GM23338 (cell line): ENCODE data around the gene SLC6A18. TPM values are rescaled to one million over a fixed set of nuclear protein-coding genes. Genes with fewer than 3 reads are reported as not detected.

Source experiments
- EZH2 ChIP-seq: fragments of 200-600 bp; sonication (generic); IDR thresholded peaks from one replicate; pipeline ENCODE4 v1.8.0; 2017; ENCODE audit warnings: antibody characterized with exemption, mild to moderate bottlenecking, low read depth; ENCODE audit not compliant: unreplicated experiment
- EZH2phosphoT487 ChIP-seq: fragments of 200-600 bp; sonication (generic); IDR thresholded peaks from one replicate; pipeline ENCODE4 v1.8.1; 2018; ENCODE audit warnings: antibody characterized with exemption; ENCODE audit not compliant: unreplicated experiment
- JUNB ChIP-seq: IDR thresholded peaks from one replicate; pipeline ENCODE4 v1.6.1; 2016; ENCODE audit warnings: antibody characterized with exemption; ENCODE audit not compliant: unreplicated experiment
- STAT1 ChIP-seq: IDR thresholded peaks from one replicate; pipeline ENCODE4 v1.6.1; 2016; ENCODE audit warnings: antibody characterized with exemption; ENCODE audit not compliant: unreplicated experiment
- ZNF331 ChIP-seq: fragments of 250-450 bp; sonication (Bioruptor Pico); IDR thresholded peaks from 2 replicates; pipeline ENCODE4 v1.5.0; 2020; ENCODE audit warnings: low read depth, mild to moderate bottlenecking, moderate library complexity
- polyA plus RNA-seq: library from polyadenylated mRNA; unstranded; fragments of >200 nt; fragmentation: Nextera tagmentation; extraction: Ambion mirVana; gene quantifications from 2 replicates; pipeline ENCODE4 v1.2.1, GENCODE V29; 2016
- total RNA-seq: library from RNA; depleted of rRNA; stranded (reverse); fragments of >200 nt; shearing (Covaris generic); gene quantifications from 2 replicates; pipeline ENCODE4 v1.2.3, GENCODE V29; 2014
- TF ChIP-seq, protein P1 (sequence below): fragments of 250-450 bp; sonication (Bioruptor Pico); IDR thresholded peaks from 2 replicates; pipeline ENCODE4 v1.5.0; 2020; ENCODE audit warnings: mild to moderate bottlenecking, moderate library complexity
- TF ChIP-seq, protein P2 (sequence below): IDR thresholded peaks from 2 replicates; pipeline ENCODE4 v1.6.1; 2016; ENCODE audit warnings: antibody characterized with exemption
- TF ChIP-seq, protein P3 (sequence below), 2 experiments: fragments of 200-600 bp in 1 of 2; sonication (generic) in 1 of 2; conservative IDR thresholded peaks; 2 replicates each; pipeline versions ENCODE4 v1.5.1 to v1.6.1; 2016 to 2017; ENCODE audit warnings: antibody characterized with exemption in 2 of 2, low read depth in 2 of 2, mild to moderate bottlenecking in 2 of 2, moderate library complexity in 1 of 2

SLC6A18 gene
- total and polyA plus RNA-seq, 2 experiments from 2014 or later = not detected

DNA sequence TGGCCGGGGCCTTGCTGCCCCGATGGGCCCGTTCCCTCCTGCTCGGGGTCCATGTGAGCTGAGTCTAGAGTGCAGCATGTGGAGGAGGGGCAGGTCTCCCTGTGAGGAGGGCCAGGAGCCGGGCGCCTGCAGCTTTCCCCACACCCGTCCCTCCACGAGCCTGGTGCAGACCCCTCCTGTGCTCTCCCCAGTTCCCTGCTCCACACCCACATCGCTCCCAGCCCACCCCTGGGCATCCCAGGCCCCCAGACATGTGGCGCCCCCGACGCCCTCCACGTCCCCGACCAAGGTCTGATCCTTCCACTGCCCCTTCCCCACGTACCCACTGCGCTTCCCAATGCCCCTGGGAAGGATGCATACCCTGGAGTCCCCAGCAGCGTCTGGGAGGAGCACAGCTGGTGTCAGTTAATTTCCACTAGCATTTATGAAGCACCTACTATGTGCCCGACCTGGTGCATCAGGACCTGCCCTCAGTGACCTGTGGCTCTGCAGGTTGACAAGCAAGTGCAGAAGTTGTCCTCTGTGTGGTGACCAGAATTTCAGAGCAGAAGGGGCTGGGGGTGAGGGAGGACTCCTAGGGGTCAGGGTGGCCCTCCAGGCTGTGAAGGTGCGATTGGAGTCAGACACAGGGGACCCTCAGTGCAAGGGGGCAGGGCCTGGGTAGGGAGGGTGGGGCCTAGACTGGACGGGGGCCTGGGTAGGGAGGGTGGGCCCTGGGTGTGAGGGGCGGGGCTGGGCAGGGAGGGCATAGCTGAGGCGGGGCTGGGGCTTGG lies 10.8 kb upstream of the SLC6A18 start (continued):
- TF ChIP-seq, protein P1, sequence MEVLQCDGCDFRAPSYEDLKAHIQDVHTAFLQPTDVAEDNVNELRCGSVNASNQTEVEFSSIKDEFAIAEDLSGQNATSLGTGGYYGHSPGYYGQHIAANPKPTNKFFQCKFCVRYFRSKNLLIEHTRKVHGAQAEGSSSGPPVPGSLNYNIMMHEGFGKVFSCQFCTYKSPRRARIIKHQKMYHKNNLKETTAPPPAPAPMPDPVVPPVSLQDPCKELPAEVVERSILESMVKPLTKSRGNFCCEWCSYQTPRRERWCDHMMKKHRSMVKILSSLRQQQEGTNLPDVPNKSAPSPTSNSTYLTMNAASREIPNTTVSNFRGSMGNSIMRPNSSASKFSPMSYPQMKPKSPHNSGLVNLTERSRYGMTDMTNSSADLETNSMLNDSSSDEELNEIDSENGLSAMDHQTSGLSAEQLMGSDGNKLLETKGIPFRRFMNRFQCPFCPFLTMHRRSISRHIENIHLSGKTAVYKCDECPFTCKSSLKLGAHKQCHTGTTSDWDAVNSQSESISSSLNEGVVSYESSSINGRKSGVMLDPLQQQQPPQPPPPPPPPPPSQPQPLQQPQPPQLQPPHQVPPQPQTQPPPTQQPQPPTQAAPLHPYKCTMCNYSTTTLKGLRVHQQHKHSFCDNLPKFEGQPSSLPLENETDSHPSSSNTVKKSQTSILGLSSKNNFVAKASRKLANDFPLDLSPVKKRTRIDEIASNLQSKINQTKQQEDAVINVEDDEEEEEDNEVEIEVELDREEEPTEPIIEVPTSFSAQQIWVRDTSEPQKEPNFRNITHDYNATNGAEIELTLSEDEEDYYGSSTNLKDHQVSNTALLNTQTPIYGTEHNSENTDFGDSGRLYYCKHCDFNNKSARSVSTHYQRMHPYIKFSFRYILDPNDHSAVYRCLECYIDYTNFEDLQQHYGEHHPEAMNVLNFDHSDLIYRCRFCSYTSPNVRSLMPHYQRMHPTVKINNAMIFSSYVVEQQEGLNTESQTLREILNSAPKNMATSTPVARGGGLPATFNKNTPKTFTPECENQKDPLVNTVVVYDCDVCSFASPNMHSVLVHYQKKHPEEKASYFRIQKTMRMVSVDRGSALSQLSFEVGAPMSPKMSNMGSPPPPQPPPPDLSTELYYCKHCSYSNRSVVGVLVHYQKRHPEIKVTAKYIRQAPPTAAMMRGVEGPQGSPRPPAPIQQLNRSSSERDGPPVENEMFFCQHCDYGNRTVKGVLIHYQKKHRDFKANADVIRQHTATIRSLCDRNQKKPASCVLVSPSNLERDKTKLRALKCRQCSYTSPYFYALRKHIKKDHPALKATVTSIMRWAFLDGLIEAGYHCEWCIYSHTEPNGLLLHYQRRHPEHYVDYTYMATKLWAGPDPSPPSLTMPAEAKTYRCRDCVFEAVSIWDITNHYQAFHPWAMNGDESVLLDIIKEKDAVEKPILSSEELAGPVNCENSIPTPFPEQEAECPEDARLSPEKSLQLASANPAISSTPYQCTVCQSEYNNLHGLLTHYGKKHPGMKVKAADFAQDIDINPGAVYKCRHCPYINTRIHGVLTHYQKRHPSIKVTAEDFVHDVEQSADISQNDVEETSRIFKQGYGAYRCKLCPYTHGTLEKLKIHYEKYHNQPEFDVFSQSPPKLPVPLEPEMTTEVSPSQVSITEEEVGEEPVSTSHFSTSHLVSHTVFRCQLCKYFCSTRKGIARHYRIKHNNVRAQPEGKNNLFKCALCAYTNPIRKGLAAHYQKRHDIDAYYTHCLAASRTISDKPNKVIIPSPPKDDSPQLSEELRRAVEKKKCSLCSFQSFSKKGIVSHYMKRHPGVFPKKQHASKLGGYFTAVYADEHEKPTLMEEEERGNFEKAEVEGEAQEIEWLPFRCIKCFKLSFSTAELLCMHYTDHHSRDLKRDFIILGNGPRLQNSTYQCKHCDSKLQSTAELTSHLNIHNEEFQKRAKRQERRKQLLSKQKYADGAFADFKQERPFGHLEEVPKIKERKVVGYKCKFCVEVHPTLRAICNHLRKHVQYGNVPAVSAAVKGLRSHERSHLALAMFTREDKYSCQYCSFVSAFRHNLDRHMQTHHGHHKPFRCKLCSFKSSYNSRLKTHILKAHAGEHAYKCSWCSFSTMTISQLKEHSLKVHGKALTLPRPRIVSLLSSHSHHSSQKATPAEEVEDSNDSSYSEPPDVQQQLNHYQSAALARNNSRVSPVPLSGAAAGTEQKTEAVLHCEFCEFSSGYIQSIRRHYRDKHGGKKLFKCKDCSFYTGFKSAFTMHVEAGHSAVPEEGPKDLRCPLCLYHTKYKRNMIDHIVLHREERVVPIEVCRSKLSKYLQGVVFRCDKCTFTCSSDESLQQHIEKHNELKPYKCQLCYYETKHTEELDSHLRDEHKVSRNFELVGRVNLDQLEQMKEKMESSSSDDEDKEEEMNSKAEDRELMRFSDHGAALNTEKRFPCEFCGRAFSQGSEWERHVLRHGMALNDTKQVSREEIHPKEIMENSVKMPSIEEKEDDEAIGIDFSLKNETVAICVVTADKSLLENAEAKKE = no peak
- TF ChIP-seq, protein P2, sequence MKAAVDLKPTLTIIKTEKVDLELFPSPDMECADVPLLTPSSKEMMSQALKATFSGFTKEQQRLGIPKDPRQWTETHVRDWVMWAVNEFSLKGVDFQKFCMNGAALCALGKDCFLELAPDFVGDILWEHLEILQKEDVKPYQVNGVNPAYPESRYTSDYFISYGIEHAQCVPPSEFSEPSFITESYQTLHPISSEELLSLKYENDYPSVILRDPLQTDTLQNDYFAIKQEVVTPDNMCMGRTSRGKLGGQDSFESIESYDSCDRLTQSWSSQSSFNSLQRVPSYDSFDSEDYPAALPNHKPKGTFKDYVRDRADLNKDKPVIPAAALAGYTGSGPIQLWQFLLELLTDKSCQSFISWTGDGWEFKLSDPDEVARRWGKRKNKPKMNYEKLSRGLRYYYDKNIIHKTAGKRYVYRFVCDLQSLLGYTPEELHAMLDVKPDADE = no peak
- TF ChIP-seq STAT1 (no peak), EZH2phosphoT487 (no peak), ZNF331 (no peak), EZH2 (no peak), JUNB (no peak)
- TF ChIP-seq, protein P3, sequence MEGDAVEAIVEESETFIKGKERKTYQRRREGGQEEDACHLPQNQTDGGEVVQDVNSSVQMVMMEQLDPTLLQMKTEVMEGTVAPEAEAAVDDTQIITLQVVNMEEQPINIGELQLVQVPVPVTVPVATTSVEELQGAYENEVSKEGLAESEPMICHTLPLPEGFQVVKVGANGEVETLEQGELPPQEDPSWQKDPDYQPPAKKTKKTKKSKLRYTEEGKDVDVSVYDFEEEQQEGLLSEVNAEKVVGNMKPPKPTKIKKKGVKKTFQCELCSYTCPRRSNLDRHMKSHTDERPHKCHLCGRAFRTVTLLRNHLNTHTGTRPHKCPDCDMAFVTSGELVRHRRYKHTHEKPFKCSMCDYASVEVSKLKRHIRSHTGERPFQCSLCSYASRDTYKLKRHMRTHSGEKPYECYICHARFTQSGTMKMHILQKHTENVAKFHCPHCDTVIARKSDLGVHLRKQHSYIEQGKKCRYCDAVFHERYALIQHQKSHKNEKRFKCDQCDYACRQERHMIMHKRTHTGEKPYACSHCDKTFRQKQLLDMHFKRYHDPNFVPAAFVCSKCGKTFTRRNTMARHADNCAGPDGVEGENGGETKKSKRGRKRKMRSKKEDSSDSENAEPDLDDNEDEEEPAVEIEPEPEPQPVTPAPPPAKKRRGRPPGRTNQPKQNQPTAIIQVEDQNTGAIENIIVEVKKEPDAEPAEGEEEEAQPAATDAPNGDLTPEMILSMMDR (conservative IDR thresholded peaks at IDR 0.05; ENCODE audit: low read depth in 2 of 2) = no peak
